Activated naive CD4-positive, alpha-beta T cell treated with anti-CD3 and anti-CD28 coated beads, Interleukin-2, amount 10 ng/mL, durations not matched to agents 7 days and 5 days (primary cell): Measurements from ENCODE around the gene TBL3.

Experiments used
- CTCF ChIA-PET: fragments of 350-600 bp; sonication (Branson Sonifier 250); formaldehyde crosslinking; loops from one replicate; lab custom pipeline; 2021; ENCODE audit warnings: antibody characterized with exemption; lab: Charles Lee
- DNase-seq: peaks from one replicate; pipeline ENCODE4 v3.0.0-alpha.2; 2020
- H3K27ac Mint-ChIP-seq: one replicate; pipeline ENCODE4 v1.8.0; 2021; ENCODE audit warnings: mild to moderate bottlenecking, moderate library complexity, mixed read lengths
- H3K27me3 Mint-ChIP-seq: one replicate; pipeline ENCODE4 v1.8.0; 2021; ENCODE audit warnings: mild to moderate bottlenecking, mixed read lengths
- H3K36me3 Mint-ChIP-seq: one replicate; pipeline ENCODE4 v1.8.0; 2021; ENCODE audit warnings: mixed read lengths
- H3K4me1 Mint-ChIP-seq: one replicate; pipeline ENCODE4 v1.8.0; 2021; ENCODE audit warnings: mixed read lengths
- H3K4me3 Mint-ChIP-seq: one replicate; pipeline ENCODE4 v1.8.0; 2021; ENCODE audit warnings: mild to moderate bottlenecking, moderate library complexity, mixed read lengths
- H3K9me3 Mint-ChIP-seq: one replicate; pipeline ENCODE4 v1.8.0; 2021; ENCODE audit warnings: mixed read lengths

TBL3 gene

DNA sequence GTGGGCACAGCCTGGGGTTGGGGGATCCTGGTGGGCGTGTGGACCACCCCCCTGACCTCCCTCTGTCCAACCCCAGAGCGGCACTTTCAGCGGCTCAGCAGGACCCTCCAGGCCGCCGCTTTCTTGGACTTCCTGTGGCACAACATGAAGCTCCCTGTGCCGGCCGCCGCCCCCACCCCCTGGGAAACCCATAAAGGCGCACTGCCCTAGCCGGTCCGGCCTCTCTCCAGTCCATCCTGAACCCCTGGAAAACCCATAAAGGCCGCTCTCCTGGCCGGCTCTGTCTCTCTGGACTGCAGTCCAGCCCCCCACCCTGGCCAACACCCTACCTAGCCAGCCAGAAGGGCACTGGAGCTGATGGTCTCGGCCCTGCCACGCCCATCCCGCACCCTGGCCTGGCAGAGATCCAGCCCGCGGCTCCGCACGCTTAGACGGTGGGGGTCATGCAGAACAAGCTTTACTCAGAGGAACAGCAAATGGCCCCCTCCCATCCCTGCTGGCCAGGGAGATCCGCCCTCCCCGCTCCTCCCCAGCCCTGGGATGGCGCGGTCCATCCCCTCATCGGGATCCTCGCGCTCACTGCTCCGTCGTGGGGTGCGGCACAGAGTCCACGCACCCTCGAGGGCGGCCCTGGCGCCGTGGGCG lies 6.7 kb downstream of the TBL3 start:
- no peak overlapping the region for H3K4me3 Mint-ChIP-seq
- no peak overlapping the region for H3K27ac Mint-ChIP-seq
- peaks cover 14% of the 10 kb centered on the region for H3K36me3 Mint-ChIP-seq
- H3K27me3 Mint-ChIP-seq, result peaks cover 51% of the 10 kb centered on the region
- CTCF ChIA-PET, result no interaction called here
- no peak for DNase-seq
- H3K4me1 Mint-ChIP-seq, result peaks cover 14% of the 10 kb centered on the region
- H3K9me3 Mint-ChIP-seq, result no peaks in the 10 kb centered on the region

- no peaks in the 10 kb centered on the region for H3K9me3 Mint-ChIP-seq
- H3K4me3 Mint-ChIP-seq, result no peak overlapping the region
- peaks cover 59% of the 10 kb centered on the region for H3K27me3 Mint-ChIP-seq
- H3K36me3 Mint-ChIP-seq, result peaks cover 14% of the 10 kb centered on the region
- H3K27ac Mint-ChIP-seq, result no peak overlapping the region
- H3K4me1 Mint-ChIP-seq, result peaks cover 9% of the 10 kb centered on the region
- DNase-seq, result no peak
- CTCF ChIA-PET, result no interaction called here
These were observed 7.6 kb downstream of the TBL3 start for GRCh38 chr16:1979271-1980029.

GRCh38 chr16:1980030-1980769 lies 8.3 kb downstream of the TBL3 start:
- no peak for DNase-seq
- CTCF ChIA-PET, result no interaction called here
- H3K4me1 Mint-ChIP-seq, result peaks cover 14% of the 10 kb centered on the region

DNA sequence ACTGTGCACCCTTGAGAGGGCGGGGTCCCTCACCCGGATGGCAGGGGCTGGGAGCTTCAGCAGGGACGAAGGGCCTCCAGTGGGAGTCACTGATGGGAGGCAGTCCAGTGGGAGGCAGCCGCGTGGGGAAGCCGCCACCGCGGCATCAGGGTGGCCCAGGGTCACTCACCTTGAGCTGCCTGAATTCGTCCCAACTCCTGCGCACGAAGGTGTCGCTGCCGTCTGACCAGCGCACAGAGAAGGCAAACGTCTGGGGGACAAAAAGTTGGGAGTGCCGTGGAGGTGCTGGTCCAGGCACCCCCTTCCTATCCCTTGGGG lies 8.9 kb downstream of the TBL3 start:
- CTCF ChIA-PET, result no interaction called here
- Mint-ChIP-seq H3K27me3 (peaks cover 62% of the 10 kb centered on the region), H3K4me1 (peaks cover 20% of the 10 kb centered on the region)

More at GRCh38 chr16:1980030-1980769, 8.3 kb downstream of the TBL3 start:
- no peak overlapping the region for H3K4me3 Mint-ChIP-seq
- H3K27me3 Mint-ChIP-seq, result peaks cover 62% of the 10 kb centered on the region
- no peaks in the 10 kb centered on the region for H3K9me3 Mint-ChIP-seq
- H3K36me3 Mint-ChIP-seq, result peaks cover 11% of the 10 kb centered on the region
- no peak overlapping the region for H3K27ac Mint-ChIP-seq

GRCh38 chr16:1981398-1981836 lies 9.6 kb downstream of the TBL3 start, which contains the start of gene NOXO1:
Gene NOXO1 (minus strand): TSS chr16:1981469. CDS start chr16:1981179, 290 bp downstream.
- no peaks in the 10 kb centered on the region for H3K9me3 Mint-ChIP-seq
- CTCF ChIA-PET, result interaction anchor here (1.2 kb wide), 1 partner anchor 174 kb away, joined by 3 read pairs; no protein-coding TSS in a partner anchor
- DNase-seq, result no peak
- peak within 1 kb of the TSS; percentile 80 for H3K4me3 Mint-ChIP-seq
- H3K27ac Mint-ChIP-seq, result no peak within 1 kb of the TSS
- peaks cover 22% of the 10 kb centered on the region for H3K4me1 Mint-ChIP-seq
- peaks cover 64% of the 10 kb centered on the region for H3K27me3 Mint-ChIP-seq
- peaks cover 7% of the 10 kb centered on the region for H3K36me3 Mint-ChIP-seq

More for the DNA sequence above, 8.9 kb downstream of the TBL3 start:
- Mint-ChIP-seq H3K27ac (no peak overlapping the region), H3K9me3 (no peaks in the 10 kb centered on the region), H3K4me3 (no peak overlapping the region), H3K36me3 (peaks cover 10% of the 10 kb centered on the region)
- DNase-seq, result no peak

DNA sequence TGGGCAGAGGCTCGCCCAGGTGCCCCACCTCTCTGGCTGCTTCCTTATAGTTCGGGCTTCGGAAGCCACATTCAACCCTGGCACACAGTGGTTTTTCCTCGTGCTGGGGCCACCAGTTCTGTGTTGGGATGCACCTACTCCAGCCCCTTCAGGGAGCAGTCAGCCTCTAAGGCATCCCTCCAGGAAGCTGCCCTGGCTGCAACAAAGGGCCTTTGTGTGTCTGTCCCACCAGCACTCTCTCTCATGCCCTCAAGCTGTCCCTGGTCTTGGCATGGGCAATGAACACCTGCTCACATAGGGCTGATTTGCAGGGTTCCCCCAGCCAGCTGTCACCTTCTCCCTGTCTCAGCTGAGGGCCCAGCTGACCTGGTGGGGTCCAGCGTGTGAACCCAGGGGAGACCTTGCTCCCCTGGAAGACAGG lies 10.2 kb downstream of the TBL3 start:
- peaks cover 22% of the 10 kb centered on the region for H3K4me1 Mint-ChIP-seq
- peaks cover 13% of the 10 kb centered on the region for H3K36me3 Mint-ChIP-seq
- peaks cover 70% of the 10 kb centered on the region for H3K27me3 Mint-ChIP-seq
- no peak overlapping the region for H3K27ac Mint-ChIP-seq
- peak overlapping the region; percentile 80 for H3K4me3 Mint-ChIP-seq
- H3K9me3 Mint-ChIP-seq, result no peaks in the 10 kb centered on the region
- CTCF ChIA-PET, result interaction anchor here (1.1 to 1.2 kb wide), 2 partner anchors 22 to 173 kb away, joined by 3 to 5 read pairs; no protein-coding TSS in a partner anchor
- DNase-seq, result no peak

DNA sequence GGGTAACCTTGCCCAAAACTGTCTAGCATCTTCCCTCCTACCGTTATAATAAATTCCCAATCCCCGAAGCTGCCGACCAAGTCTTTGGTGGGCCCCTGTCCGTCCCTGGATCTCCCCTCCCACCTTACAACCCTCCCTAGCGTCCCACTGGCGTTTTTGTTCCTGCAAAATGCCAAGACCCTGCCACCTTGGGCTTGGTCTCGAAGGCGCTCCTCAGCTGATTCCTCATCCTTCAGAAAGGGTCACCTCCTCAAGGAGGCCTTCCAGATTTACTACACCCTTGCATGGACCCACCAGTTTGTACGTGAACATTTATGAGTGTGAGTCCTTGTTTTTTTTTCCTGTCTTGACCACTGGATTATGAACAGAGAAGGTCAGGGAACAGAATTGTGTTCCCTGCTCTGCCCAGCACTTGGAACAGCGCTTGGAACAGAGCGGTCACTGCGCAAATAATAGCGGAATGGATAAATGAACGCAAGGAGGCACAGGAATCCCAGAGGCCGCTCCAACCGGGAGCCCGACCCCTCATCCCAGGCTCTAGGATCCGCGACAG lies 11.2 kb downstream of the TBL3 start:
- Mint-ChIP-seq H3K36me3 (peaks cover 10% of the 10 kb centered on the region), H3K9me3 (no peaks in the 10 kb centered on the region), H3K27ac (peak overlapping the region; percentile 52), H3K4me1 (peaks cover 22% of the 10 kb centered on the region), H3K27me3 (peaks cover 71% of the 10 kb centered on the region), H3K4me3 (peak overlapping the region; percentile 80)
- CTCF ChIA-PET, result interaction anchor here (1.1 kb wide), 1 partner anchor 21 kb away, joined by 5 read pairs; no protein-coding TSS in a partner anchor
- no peak for DNase-seq

DNA sequence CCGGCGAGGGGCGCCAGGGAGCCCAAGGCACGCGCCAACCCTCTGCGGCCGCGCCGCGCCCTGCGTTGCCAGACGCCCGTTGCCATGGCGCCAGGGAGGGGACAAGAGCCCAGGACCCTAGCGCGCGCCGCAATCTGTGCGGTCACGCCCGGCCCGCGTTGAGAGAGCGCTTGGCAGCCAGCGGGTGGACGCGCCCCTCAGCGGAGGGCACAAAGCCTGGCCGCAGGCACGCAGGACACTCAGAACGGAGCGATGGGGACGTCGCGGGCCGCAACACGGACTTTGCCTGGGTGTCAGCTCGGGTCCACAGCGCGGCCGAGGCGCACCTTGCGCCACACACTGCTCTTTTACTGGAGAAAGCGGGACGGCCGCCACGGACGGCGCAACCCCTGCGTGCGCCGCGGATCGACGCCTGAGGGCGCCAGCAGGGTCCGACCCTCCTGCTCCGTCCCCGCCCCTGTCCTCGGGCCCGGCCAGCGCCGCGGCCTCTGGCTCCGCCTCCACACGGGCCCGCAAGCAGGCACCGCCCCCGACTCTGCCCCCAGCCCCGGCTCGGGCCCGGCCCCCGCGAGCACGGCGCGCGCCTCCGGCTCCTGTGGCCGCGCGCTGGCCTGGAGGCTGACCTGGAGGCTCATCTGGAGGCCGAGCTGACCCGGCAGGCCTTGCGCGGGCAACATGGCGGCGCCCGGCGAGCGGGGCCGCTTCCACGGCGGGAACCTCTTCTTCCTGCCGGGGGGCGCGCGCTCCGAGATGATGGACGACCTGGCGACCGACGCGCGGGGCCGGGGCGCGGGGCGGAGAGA lies 11.9 kb downstream of the TBL3 start, which contains the start of gene GFER:
Gene GFER, plus strand, starts transcription at position 650 of the 803 bp plus-strand sequence. Its CDS starts 26 bp downstream, at position 676.
- Mint-ChIP-seq H3K27me3 (peaks cover 78% of the 10 kb centered on the region), H3K4me1 (peaks cover 25% of the 10 kb centered on the region), H3K4me3 (peak within 1 kb of the TSS; percentile 80), H3K27ac (peak within 1 kb of the TSS; percentile 71), H3K36me3 (peaks cover 13% of the 10 kb centered on the region), H3K9me3 (no peaks in the 10 kb centered on the region)
- peak; percentile 80 for DNase-seq
- CTCF ChIA-PET, result interaction anchor here (1.5 to 1.7 kb wide), 2 partner anchors 12 to 20 kb away, joined by 5 read pairs; partner anchors contain the start of gene TBL3

- CTCF ChIA-PET, result interaction anchor here (1.3 to 1.7 kb wide), 3 partner anchors 13 to 20 kb away, joined by 3 to 5 read pairs (median 5); partner anchors contain the start of gene TBL3
- H3K4me1 Mint-ChIP-seq, result peaks cover 28% of the 10 kb centered on the region
- peak overlapping the region; percentile 80 for H3K4me3 Mint-ChIP-seq
- H3K27ac Mint-ChIP-seq, result peak overlapping the region; percentile 71
- peaks cover 82% of the 10 kb centered on the region for H3K27me3 Mint-ChIP-seq
- no peak for DNase-seq
- peaks cover 13% of the 10 kb centered on the region for H3K36me3 Mint-ChIP-seq
- H3K9me3 Mint-ChIP-seq, result no peaks in the 10 kb centered on the region
These were observed 12.7 kb downstream of the TBL3 start for GRCh38 chr16:1984347-1985225.

GRCh38 chr16:1985466-1986150 lies 13.8 kb downstream of the TBL3 start:
- H3K27ac Mint-ChIP-seq, result peak overlapping the region; percentile 19
- no peak for DNase-seq
- peaks cover 13% of the 10 kb centered on the region for H3K36me3 Mint-ChIP-seq
- no peaks in the 10 kb centered on the region for H3K9me3 Mint-ChIP-seq
- peaks cover 31% of the 10 kb centered on the region for H3K4me1 Mint-ChIP-seq
- peaks cover 78% of the 10 kb centered on the region for H3K27me3 Mint-ChIP-seq
- peak overlapping the region; percentile 80 for H3K4me3 Mint-ChIP-seq
- CTCF ChIA-PET, result interaction anchor here (1.3 to 1.7 kb wide), 2 partner anchors 14 to 17 kb away, joined by 3 to 5 read pairs; partner anchors contain the start of gene TBL3

GRCh38 chr16:1987198-1987597 lies 15.3 kb downstream of the TBL3 start:
- CTCF ChIA-PET, result interaction anchor here (0.6 to 1.9 kb wide), 2 partner anchors 17 to 408 kb away, joined by 3 to 5 read pairs; no protein-coding TSS in a partner anchor
- Mint-ChIP-seq H3K4me3 (no peak overlapping the region), H3K9me3 (no peaks in the 10 kb centered on the region), H3K27me3 (peaks cover 77% of the 10 kb centered on the region), H3K27ac (no peak overlapping the region), H3K36me3 (peaks cover 13% of the 10 kb centered on the region), H3K4me1 (peaks cover 41% of the 10 kb centered on the region)
- no peak for DNase-seq
